ENCODE data around the gene SPSB3. TPM values are rescaled to one million over a fixed set of nuclear protein-coding genes. Genes with fewer than 3 reads are reported as not detected.

SPSB3 gene
- total and polyA plus RNA-seq, 9 of the 15 experiments (the other 6 are each of a cell fraction or from before 2014, with no cell fraction given), result 0.39 to 37.4 (median 7.1) TPM

- TF ChIP-seq RERE (CRISPR knock-in tag; IDR thresholded peaks at IDR 0.05; ENCODE audit: borderline replicate concordance), result no peak
- TF ChIP-seq NFIC (IDR thresholded peaks at IDR 0.05), result no peak
- TF ChIP-seq KDM2B (CRISPR knock-in tag; IDR thresholded peaks at IDR 0.05), result no peak
- no peak for TF ChIP-seq ZNF75A (CRISPR knock-in tag; IDR thresholded peaks at IDR 0.05)
- TF ChIP-seq PRMT5 (CRISPR knock-in tag; IDR thresholded peaks at IDR 0.05), result no peak
- no peak for TF ChIP-seq SMARCB1 (IDR thresholded peaks at IDR 0.05; ENCODE audit: insufficient read length, low read depth)
- TF ChIP-seq HES1 (IDR thresholded peaks at IDR 0.05; ENCODE audit: low read depth), result no peak
- TF ChIP-seq SNIP1 (IDR thresholded peaks at IDR 0.05; ENCODE audit: low read depth), result no peak
- TF ChIP-seq ZNF12 (CRISPR knock-in tag; IDR thresholded peaks at IDR 0.05), result no peak
- no peak for TF ChIP-seq ZBTB8A (IDR thresholded peaks at IDR 0.05; ENCODE audit: partially characterized antibody)
- no peak for TF ChIP-seq ZNF445 (CRISPR knock-in tag; IDR thresholded peaks at IDR 0.05; ENCODE audit: low read depth)
- TF ChIP-seq OTX1 (CRISPR knock-in tag; IDR thresholded peaks at IDR 0.05), result no peak
- no peak for TF ChIP-seq CHCHD3 (CRISPR knock-in tag; IDR thresholded peaks at IDR 0.05)
- TF ChIP-seq TCF3 (CRISPR knock-in tag; IDR thresholded peaks at IDR 0.05), result no peak
- no peak for TF ChIP-seq HBP1 (CRISPR knock-in tag; IDR thresholded peaks at IDR 0.05)
- TF ChIP-seq PML (IDR thresholded peaks at IDR 0.05; ENCODE audit: low read length), result no peak
- no peak for TF ChIP-seq IRF9 (tag; IDR thresholded peaks at IDR 0.05)
- no peak for TF ChIP-seq NR1H2 (CRISPR knock-in tag; IDR thresholded peaks at IDR 0.05)
Observed at GRCh38 chr16:1782408-1783264, at the start of gene SPSB3, which contains the start of gene NUBP2 (continued).

All from K562 (cell line).